ENCODE results near the gene PDILT.
"Not testable (repeated sequence)": the region's sequence is repeated elsewhere in the genome, so short reads cannot be mapped to it uniquely, and the experiment has no call there.

PDILT gene

DNA sequence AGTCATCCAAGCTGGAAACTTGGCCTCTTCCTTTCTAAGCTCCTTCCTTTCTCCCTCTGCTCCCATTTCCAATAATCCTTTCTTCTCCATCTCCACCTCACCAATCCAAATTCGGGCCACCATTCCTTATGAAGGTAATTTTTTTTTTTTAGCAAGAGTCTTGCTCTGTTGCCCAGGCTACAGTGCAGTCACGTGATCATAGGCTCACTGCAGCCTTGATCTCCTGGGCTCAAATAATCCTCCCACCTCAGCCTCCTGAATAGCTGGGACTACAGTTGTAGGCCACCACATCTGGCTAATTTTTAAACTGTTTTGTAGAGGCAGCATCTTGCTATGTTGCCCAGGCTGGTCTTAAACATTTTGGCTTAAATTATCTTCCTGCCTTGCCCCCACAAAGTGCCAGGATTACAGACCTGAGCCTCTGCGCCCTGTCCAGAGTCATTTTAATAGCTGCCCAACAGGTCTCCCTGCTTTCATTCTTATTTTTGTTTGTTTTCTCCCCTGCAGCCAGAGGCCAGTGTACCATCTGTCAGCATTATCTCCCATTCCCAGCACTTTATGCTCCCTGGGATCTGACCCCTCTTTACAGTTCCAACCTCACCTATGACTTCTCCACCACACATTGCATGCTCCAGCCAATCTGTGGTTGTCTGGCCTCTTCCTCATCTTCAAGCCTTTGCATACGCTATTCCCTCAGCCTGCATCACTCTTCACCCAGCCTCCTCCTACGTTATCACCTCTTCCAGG lies 75.0 kb downstream of the PDILT start:
- Histone ChIP-seq H3K9ac (ENCODE audit: low read length) (no peak overlapping the region), H3K4me3 (ENCODE audit: low read length) (no peak overlapping the region), H3K36me3 (ENCODE audit: control insufficient read depth, low read depth, low read length) (no peaks in the 10 kb centered on the region), H3K4me1 (ENCODE audit: control insufficient read depth, low read depth, low read length) (no peaks in the 10 kb centered on the region), H3K27ac (ENCODE audit: low read length) (no peak overlapping the region), H3K9me3 (ENCODE audit: control insufficient read depth, low read depth, low read length) (no peaks in the 10 kb centered on the region), H3K27me3 (ENCODE audit: control insufficient read depth, insufficient read depth, low read length) (no peaks in the 10 kb centered on the region)

DNA sequence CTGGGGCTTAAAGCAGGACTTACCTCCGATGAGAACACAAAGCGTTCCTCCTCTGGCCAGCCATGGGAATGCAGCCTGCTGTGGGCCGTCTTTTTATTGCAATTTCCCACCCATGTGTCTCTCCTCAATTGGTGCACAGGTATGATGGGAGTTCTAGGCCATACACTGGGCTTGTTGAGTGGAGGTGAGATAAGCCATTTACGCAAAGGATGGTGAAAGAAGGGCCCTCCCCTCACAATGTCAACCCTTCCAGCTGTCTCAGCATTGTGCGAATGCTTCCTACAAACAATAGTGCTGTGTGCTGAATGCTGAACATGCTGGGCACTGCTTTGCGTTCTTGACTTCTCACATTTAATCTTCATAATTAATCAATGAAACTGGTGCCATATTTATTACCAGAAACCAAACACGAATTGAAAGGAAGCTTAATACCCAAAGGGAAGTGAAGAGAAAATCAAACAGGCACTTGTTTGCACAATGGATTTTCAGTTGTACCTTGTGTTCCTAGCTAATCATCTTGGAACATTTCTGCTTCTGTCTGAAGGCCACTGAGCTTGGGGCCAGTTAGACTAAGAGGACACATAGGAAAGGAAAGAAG lies 77.0 kb downstream of the PDILT start, which contains the start of gene GP2:
GP2 (minus strand) TSS at position 70 of the 598 bp plus-strand sequence. CDS start 1,082 bp downstream, outside the sequence.
- Histone ChIP-seq H3K4me1 (ENCODE audit: control insufficient read depth, low read depth, low read length) (no peaks in the 10 kb centered on the region), H3K9me3 (ENCODE audit: control insufficient read depth, low read depth, low read length) (no peaks in the 10 kb centered on the region), H3K27ac (ENCODE audit: low read length) (no peak within 1 kb of the TSS), H3K27me3 (ENCODE audit: control insufficient read depth, insufficient read depth, low read length) (no peaks in the 10 kb centered on the region), H3K9ac (ENCODE audit: low read length) (no peak within 1 kb of the TSS), H3K4me3 (ENCODE audit: low read length) (no peak within 1 kb of the TSS), H3K36me3 (ENCODE audit: control insufficient read depth, low read depth, low read length) (no peaks in the 10 kb centered on the region)

DNA sequence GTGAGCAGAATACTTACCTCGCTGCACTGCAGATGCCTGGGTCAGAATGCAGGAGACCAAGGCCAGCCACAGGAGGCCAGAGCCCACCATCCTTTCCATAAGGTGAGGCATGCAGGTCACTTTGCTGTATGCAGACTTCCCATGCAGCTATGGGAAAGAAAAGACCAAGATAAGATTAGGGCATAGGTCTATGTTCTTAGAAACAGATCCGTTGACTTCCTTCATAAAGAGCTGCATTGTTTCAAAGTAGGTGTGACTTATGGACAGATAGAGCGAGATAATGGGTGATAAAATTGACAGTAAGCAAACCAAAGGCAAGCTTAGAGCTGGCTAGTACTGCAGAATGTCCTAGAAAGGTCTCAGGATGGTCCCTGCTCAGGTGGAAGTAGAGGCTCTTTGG lies 78.2 kb downstream of the PDILT start:
- Histone ChIP-seq H3K4me3 (ENCODE audit: low read length) (no peak overlapping the region), H3K27me3 (ENCODE audit: control insufficient read depth, insufficient read depth, low read length) (no peaks in the 10 kb centered on the region), H3K27ac (ENCODE audit: low read length) (no peak overlapping the region), H3K9ac (ENCODE audit: low read length) (no peak overlapping the region), H3K9me3 (ENCODE audit: control insufficient read depth, low read depth, low read length) (no peaks in the 10 kb centered on the region), H3K36me3 (ENCODE audit: control insufficient read depth, low read depth, low read length) (no peaks in the 10 kb centered on the region), H3K4me1 (ENCODE audit: control insufficient read depth, low read depth, low read length) (no peaks in the 10 kb centered on the region)

DNA sequence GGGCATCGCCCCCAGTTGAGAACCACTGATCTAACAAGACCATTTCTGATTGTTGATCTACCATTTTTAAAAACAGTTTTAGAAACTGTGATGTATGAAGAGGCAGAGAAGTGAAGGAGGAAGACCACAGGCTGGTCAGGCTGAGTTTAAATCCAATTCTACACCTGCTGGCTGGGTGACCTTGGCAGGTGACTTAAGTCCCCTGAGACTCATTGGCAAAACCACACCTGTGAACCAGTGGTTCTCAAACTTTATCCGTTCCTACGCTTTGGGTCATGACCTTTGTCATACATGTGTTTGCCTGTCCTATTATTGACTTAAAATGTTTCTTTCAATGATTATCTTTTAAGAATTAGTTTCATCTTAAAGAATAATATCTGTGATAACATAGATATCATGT lies 79.5 kb downstream of the PDILT start:
- H3K27me3 ChIP-seq (ENCODE audit: control insufficient read depth, insufficient read depth, low read length): no peaks in the 10 kb centered on the region
- no peaks in the 10 kb centered on the region for H3K9me3 ChIP-seq (ENCODE audit: control insufficient read depth, low read depth, low read length)
- no peak overlapping the region for H3K4me3 ChIP-seq (ENCODE audit: low read length)
- no peak overlapping the region for H3K9ac ChIP-seq (ENCODE audit: low read length)
- H3K36me3 ChIP-seq (ENCODE audit: control insufficient read depth, low read depth, low read length): no peaks in the 10 kb centered on the region
- no peak overlapping the region for H3K27ac ChIP-seq (ENCODE audit: low read length)
- no peaks in the 10 kb centered on the region for H3K4me1 ChIP-seq (ENCODE audit: control insufficient read depth, low read depth, low read length)

DNA sequence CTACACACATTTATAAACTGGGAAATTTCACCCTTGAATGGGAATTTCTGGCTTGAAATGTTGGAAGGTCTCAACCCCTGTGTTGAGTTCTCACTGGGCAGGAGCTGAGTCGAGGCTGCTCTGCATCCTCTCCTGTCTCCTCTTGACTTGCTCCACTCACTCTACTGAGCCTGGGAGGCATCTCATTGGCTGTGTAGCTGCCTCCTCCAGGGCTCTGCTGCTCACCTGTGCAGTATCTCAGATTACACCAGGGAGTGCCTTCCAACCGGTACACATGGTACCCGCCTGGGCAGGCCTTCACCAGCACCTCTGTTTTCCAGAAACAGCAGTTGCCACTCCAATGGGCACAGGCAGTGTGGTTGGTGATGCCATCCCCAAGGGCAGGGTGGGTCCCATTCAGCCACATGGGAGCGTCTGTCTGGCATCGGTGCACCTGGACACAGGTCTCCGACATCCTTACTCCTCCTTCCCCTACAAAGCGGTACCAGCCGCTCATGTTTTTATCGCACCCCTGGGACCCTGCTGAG lies 80.9 kb downstream of the PDILT start:
- H3K4me3 ChIP-seq (ENCODE audit: low read length): no peak overlapping the region
- H3K27me3 ChIP-seq (ENCODE audit: control insufficient read depth, insufficient read depth, low read length): no peaks in the 10 kb centered on the region
- no peaks in the 10 kb centered on the region for H3K36me3 ChIP-seq (ENCODE audit: control insufficient read depth, low read depth, low read length)
- no peaks in the 10 kb centered on the region for H3K4me1 ChIP-seq (ENCODE audit: control insufficient read depth, low read depth, low read length)
- H3K9me3 ChIP-seq (ENCODE audit: control insufficient read depth, low read depth, low read length): no peaks in the 10 kb centered on the region
- no peak overlapping the region for H3K9ac ChIP-seq (ENCODE audit: low read length)
- no peak overlapping the region for H3K27ac ChIP-seq (ENCODE audit: low read length)

DNA sequence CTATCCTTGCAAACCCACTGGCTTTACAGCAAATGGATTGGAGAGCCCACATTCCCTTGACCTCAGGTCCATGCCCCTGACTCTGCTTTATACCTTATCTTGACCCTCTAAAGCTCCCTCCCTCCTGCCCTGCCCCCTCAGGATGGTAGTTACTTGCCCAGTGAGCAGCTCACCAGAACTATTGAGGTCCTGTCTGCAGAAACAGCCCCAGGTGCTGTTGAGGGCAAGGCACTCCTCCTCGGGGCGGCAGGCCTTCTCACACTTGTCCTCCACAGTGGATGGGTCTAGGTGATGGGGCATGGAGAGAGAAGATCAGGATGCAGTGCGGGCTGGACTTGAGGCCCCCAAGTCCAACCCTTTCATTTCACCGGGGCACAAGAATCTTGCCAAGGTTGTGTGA lies 81.8 kb downstream of the PDILT start:
- Histone ChIP-seq H3K36me3 (ENCODE audit: control insufficient read depth, low read depth, low read length) (no peaks in the 10 kb centered on the region), H3K9ac (ENCODE audit: low read length) (no peak overlapping the region), H3K27me3 (ENCODE audit: control insufficient read depth, insufficient read depth, low read length) (no peaks in the 10 kb centered on the region), H3K9me3 (ENCODE audit: control insufficient read depth, low read depth, low read length) (no peaks in the 10 kb centered on the region), H3K4me3 (ENCODE audit: low read length) (no peak overlapping the region), H3K27ac (ENCODE audit: low read length) (no peak overlapping the region), H3K4me1 (ENCODE audit: control insufficient read depth, low read depth, low read length) (no peaks in the 10 kb centered on the region)

DNA sequence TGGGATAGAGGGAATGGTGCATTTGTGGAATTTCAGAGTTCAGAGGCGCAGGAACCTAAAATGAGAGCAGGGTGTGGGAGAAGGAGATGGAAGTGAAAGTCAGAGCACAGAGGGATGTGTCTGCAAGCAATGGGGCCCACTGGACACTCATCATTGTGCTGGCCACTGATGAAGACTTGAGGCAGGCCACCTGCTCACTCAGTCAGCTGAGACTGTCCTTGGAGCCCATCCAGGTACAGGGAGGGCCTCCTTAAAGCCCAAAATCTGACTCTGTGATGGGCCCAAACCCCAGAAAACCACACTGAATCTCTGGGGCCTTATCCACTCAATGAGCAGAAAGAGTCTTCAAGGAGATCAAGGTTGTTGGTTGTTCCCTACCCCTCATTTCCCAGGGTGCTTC lies 82.9 kb downstream of the PDILT start:
- Histone ChIP-seq H3K4me1 (ENCODE audit: control insufficient read depth, low read depth, low read length) (no peaks in the 10 kb centered on the region), H3K9ac (ENCODE audit: low read length) (no peak overlapping the region), H3K27me3 (ENCODE audit: control insufficient read depth, insufficient read depth, low read length) (no peaks in the 10 kb centered on the region), H3K27ac (ENCODE audit: low read length) (no peak overlapping the region), H3K9me3 (ENCODE audit: control insufficient read depth, low read depth, low read length) (no peaks in the 10 kb centered on the region), H3K4me3 (ENCODE audit: low read length) (no peak overlapping the region), H3K36me3 (ENCODE audit: control insufficient read depth, low read depth, low read length) (no peaks in the 10 kb centered on the region)

DNA sequence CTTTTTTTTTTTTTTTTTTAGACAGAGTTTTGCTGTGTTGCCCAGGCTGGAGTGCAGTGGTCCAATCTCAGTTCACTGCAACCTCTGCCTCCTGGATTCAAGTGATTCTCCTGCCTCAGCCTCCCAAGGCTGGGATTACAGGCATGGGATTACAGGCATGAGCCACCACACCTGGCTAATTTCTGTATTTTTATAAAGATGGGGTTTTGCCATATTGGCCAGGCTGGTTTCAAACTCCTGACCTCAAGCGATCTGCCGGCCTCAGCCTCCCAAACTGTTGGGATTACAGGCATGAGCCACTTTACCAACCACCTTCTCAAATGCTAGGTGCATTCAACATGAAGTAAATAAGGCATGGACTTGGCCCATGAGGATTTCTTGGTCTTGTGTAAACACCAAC lies 83.5 kb downstream of the PDILT start:
- not testable (repeated sequence) for H3K27ac ChIP-seq (ENCODE audit: low read length); H3K9ac ChIP-seq (ENCODE audit: low read length); H3K36me3 ChIP-seq (ENCODE audit: control insufficient read depth, low read depth, low read length); H3K4me3 ChIP-seq (ENCODE audit: low read length); H3K27me3 ChIP-seq (ENCODE audit: control insufficient read depth, insufficient read depth, low read length); H3K9me3 ChIP-seq (ENCODE audit: control insufficient read depth, low read depth, low read length); H3K4me1 ChIP-seq (ENCODE audit: control insufficient read depth, low read depth, low read length)

DNA sequence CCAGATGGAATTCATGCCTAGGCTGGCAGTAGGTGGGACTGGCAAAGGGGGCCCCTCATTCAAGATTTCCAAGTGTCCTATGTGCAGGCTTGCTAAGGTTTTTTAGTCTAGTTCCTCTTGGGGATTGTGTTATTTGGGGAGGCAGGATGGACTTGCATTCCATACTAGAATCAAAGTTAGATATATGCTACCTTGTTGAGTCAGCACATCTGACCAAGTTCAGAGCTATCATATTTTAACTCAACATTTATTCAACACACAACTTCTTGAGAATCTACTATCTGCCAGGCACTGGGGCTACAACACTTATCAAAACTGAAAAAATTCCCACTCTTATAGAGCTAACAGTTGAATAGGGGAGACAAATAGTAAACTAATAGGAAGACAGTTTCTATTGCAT lies 83.9 kb downstream of the PDILT start:
- Histone ChIP-seq H3K9ac (ENCODE audit: low read length) (no peak overlapping the region), H3K36me3 (ENCODE audit: control insufficient read depth, low read depth, low read length) (no peaks in the 10 kb centered on the region), H3K4me3 (ENCODE audit: low read length) (no peak overlapping the region), H3K9me3 (ENCODE audit: control insufficient read depth, low read depth, low read length) (no peaks in the 10 kb centered on the region), H3K4me1 (ENCODE audit: control insufficient read depth, low read depth, low read length) (no peaks in the 10 kb centered on the region), H3K27ac (ENCODE audit: low read length) (no peak overlapping the region), H3K27me3 (ENCODE audit: control insufficient read depth, insufficient read depth, low read length) (no peaks in the 10 kb centered on the region)

DNA sequence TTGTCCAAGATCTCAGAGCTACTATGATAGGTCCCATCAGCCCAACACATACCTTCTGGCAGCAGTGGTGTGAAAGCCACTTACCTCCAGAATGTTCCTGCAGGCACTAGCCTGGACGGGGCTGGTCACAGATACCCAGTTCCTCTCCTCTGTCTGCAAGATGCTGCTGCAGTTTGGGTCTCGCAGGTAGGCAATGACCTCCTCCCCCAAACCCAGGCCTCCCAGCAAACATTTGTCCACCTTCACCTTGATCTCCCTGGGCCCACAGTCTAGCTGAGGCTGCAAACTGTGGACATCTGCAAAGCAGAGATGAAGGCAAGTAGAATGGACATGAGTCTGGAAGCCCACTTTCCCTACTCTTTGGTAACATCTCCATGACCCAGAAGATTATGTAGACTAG lies 84.4 kb downstream of the PDILT start:
- H3K4me1 ChIP-seq (ENCODE audit: control insufficient read depth, low read depth, low read length): peaks cover 1% of the 10 kb centered on the region
- H3K4me3 ChIP-seq (ENCODE audit: low read length): no peak overlapping the region
- H3K36me3 ChIP-seq (ENCODE audit: control insufficient read depth, low read depth, low read length): no peaks in the 10 kb centered on the region
- H3K9me3 ChIP-seq (ENCODE audit: control insufficient read depth, low read depth, low read length): no peaks in the 10 kb centered on the region
- H3K9ac ChIP-seq (ENCODE audit: low read length): no peak overlapping the region
- H3K27me3 ChIP-seq (ENCODE audit: control insufficient read depth, insufficient read depth, low read length): no peaks in the 10 kb centered on the region
- no peak overlapping the region for H3K27ac ChIP-seq (ENCODE audit: low read length)

DNA sequence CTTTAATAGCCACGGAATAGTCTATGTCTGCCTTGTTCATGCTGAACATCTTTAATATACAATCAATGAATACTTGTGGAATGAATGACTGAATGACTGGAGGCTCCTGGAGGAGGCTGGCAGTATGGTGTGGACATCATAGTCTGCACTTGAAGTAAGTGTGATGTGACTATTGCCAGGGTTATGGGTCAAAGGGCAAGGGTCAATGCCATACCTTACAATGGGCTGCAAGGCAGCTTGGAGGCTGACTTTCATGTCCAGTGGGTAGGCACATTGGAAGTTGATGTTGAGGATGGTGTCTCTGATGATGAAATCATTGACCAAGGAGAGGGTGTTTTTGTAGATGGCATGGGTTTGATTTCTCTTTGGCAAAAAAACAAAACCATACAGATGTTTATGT lies 85.1 kb downstream of the PDILT start:
- Histone ChIP-seq H3K27me3 (ENCODE audit: control insufficient read depth, insufficient read depth, low read length) (no peaks in the 10 kb centered on the region), H3K4me3 (ENCODE audit: low read length) (no peak overlapping the region), H3K27ac (ENCODE audit: low read length) (no peak overlapping the region), H3K36me3 (ENCODE audit: control insufficient read depth, low read depth, low read length) (no peaks in the 10 kb centered on the region), H3K4me1 (ENCODE audit: control insufficient read depth, low read depth, low read length) (peaks cover 6% of the 10 kb centered on the region), H3K9ac (ENCODE audit: low read length) (no peak overlapping the region), H3K9me3 (ENCODE audit: control insufficient read depth, low read depth, low read length) (no peaks in the 10 kb centered on the region)

DNA sequence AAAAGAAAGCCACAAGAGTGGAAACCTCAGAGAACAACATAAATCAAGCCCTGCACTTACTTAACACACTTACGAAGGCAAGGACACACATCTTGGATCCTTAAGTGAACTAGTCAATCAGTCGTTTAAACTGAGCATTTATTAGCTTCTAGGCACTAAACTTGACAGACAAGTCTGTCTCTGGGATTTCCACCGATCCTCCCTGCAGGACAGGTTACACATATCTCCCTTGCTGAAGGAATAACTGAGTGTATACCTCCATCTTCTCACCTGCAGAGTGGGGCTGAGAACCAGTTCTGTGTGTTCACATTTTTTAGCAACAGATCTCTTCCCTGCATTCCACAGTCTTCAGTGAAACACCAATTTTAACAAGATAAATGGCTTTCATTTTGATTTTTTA lies 86.1 kb downstream of the PDILT start:
- H3K9ac ChIP-seq (ENCODE audit: low read length): no peak overlapping the region
- H3K36me3 ChIP-seq (ENCODE audit: control insufficient read depth, low read depth, low read length): no peaks in the 10 kb centered on the region
- no peaks in the 10 kb centered on the region for H3K27me3 ChIP-seq (ENCODE audit: control insufficient read depth, insufficient read depth, low read length)
- no peaks in the 10 kb centered on the region for H3K9me3 ChIP-seq (ENCODE audit: control insufficient read depth, low read depth, low read length)
- no peak overlapping the region for H3K27ac ChIP-seq (ENCODE audit: low read length)
- no peak overlapping the region for H3K4me3 ChIP-seq (ENCODE audit: low read length)
- peaks cover 6% of the 10 kb centered on the region for H3K4me1 ChIP-seq (ENCODE audit: control insufficient read depth, low read depth, low read length)

Measured in iPS-18a (cell line).